HT-29 (cell line): ENCODE data around the gene LAMA5. TPM values are rescaled to one million over a fixed set of nuclear protein-coding genes. Genes with fewer than 3 reads are reported as not detected.
"Not testable (repeated sequence)": the region's sequence is repeated elsewhere in the genome, so short reads cannot be mapped to it uniquely, and the experiment has no call there.

Experiments used
- DNase-seq: peaks from one replicate; pipeline ENCODE4 v3.0.0-alpha.2; 2015; ENCODE audit warnings: low spot score
- total RNA-seq: library from RNA; depleted of rRNA; stranded (reverse); fragments of >200 nt; shearing (Covaris generic); gene quantifications from 2 replicates; pipeline ENCODE4 v1.2.3, GENCODE V29; 2014

Gene LAMA5
- total RNA-seq, 1 experiment from 2014 or later = 336 TPM

GRCh38 chr20:62390317-62391164 lies 23.4 kb upstream of the LAMA5 start:
- no peak for DNase-seq

- DNase-seq = no peak
These were observed 22.5 kb upstream of the LAMA5 start for GRCh38 chr20:62389601-62390087.

GRCh38 chr20:62388839-62389600 lies 21.9 kb upstream of the LAMA5 start:
- no peak for DNase-seq

- DNase-seq = no peak
These were observed 21.0 kb upstream of the LAMA5 start for GRCh38 chr20:62387933-62388635.

- no peak for DNase-seq
These were observed 20.3 kb upstream of the LAMA5 start for GRCh38 chr20:62387219-62387913.

- peak; percentile 97 for DNase-seq
These were observed 19.5 kb upstream of the LAMA5 start, which contains the start of gene RPS21 for GRCh38 chr20:62386383-62387218. RPS21 (plus strand) TSS chr20:62387103; CDS start chr20:62387339, 236 bp downstream.

GRCh38 chr20:62382306-62383198 lies 15.4 kb upstream of the LAMA5 start:
- peak; percentile 98 for DNase-seq

- DNase-seq = no peak
These were observed 14.7 kb upstream of the LAMA5 start for GRCh38 chr20:62381842-62382241.

GRCh38 chr20:62381202-62381797 lies 14.2 kb upstream of the LAMA5 start:
- no peak for DNase-seq

GRCh38 chr20:62378215-62378614 lies 11.1 kb upstream of the LAMA5 start:
- no peak for DNase-seq

GRCh38 chr20:62377615-62378178 lies 10.6 kb upstream of the LAMA5 start:
- no peak for DNase-seq

GRCh38 chr20:62377064-62377461 lies 10.0 kb upstream of the LAMA5 start:
- DNase-seq = no peak

GRCh38 chr20:62376112-62377063 lies 9.3 kb upstream of the LAMA5 start:
- peak; percentile 96 for DNase-seq

GRCh38 chr20:62374331-62375152 lies 7.4 kb upstream of the LAMA5 start:
- peak; percentile 40 for DNase-seq

GRCh38 chr20:62373631-62374179 lies 6.6 kb upstream of the LAMA5 start:
- DNase-seq = not testable (repeated sequence)
